ENCODE measurements around the gene MTOR. TPM values are rescaled to one million over a fixed set of nuclear protein-coding genes. Genes with fewer than 3 reads are reported as not detected.
A peak's percentile ranks its signal among the peaks of the same experiment; 100 is the strongest.
"Not testable (repeated sequence)": the region's sequence is repeated elsewhere in the genome, so short reads cannot be mapped to it uniquely, and the experiment has no call there.

The MTOR gene
- total RNA-seq, 1 experiment from 2014 or later, result 9.6 TPM

DNA sequence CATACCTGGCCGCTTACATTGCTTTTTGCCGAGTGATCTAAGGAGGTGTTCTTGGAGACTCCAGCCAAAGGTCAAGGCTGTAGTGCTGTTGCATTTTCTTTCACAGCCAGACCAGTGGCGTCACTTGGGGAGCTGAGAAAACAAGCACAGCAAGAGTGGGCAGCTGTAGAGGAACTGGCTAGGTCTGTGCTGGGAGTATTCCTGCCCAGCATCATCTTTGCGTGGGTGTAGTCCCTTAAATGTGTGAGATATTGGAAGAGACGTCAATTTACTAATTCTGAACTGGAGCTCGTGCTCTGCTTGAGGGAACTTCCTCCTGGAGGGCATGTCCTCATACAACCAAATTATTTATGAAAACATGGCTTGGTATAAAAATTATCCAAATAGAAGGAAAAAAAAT, 20.8 kb upstream of the MTOR start:
- DNase-seq (ENCODE audit: low read depth), result no peak
- in situ Hi-C loops (cut with HindIII; ENCODE audit: low pct_unique_long_range_greater_than_20kb, low sequenced_read_pairs), result no loop called here

DNA sequence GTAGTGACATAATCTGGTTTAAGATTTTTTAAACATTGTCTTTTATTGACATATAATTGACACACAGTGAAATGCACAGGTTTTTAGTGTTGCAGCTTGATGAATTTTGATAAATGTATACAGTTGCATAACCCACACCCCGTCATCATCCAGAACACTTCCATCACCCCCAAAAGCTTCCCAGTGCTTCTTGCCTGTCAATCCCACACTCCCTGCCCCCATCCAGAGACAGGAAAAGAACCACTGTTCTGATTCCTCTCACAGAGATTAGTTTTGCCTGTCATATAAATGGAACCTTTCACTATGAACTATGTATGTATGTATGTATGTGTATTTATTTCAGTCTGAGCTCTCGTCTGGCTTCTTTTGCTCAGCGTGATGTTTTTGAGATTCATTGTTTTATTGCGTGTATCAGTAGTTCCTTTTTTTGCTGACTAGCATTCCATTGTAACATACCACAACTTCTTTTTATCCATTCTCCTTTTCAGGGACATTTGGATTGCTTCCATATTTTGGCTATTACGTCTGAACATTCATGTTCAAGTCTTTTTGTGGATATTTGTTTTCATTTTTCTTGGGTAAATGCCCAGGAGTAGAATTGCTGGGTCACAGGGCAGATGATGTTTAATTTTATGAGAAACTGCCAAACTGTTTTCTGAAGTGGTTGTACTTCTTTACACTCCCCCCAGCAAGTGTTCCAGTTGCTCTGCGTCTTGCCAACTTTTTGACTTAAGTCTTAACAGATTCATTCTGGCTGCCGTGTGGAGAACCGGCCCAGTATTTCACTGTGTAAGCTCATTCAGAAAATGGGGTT, 19.4 kb upstream of the MTOR start:
- DNase-seq (ENCODE audit: low read depth), result no peak
- in situ Hi-C loops (cut with HindIII; ENCODE audit: low pct_unique_long_range_greater_than_20kb, low sequenced_read_pairs), result no loop called here

DNA sequence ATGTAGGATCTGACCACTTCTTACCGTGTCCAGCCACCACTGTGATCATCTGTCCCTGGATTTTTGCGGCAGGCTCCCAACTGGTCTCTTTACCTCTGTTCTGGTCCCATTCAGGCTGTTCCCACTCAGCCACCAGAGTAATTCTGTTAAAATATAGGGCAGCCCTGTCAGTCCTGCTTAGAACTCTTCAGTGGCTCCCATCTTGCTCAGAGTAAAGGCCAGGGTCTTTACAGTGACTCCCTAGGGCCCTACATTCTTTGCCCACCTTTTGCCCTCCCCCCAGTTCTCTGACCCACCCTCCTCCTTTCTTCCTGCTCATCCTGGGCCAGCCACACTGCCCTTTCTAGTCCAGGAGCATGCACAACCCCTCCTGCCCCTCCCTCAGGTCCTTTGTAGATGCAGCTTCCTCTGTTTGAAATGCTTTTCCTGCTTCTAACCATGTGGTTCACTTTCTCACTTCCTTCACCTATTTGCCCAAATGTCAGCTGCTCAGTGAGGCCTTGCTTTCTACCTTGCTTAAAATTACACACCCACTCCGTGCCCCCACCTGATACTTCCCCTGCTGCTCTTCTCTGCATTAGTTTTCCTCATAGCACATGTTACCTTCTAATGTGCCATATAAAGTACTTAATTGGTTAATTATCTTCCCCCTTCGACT, 18.5 kb upstream of the MTOR start:
- DNase-seq (ENCODE audit: low read depth), result no peak
- in situ Hi-C loops (cut with HindIII; ENCODE audit: low pct_unique_long_range_greater_than_20kb, low sequenced_read_pairs), result no loop called here

DNA sequence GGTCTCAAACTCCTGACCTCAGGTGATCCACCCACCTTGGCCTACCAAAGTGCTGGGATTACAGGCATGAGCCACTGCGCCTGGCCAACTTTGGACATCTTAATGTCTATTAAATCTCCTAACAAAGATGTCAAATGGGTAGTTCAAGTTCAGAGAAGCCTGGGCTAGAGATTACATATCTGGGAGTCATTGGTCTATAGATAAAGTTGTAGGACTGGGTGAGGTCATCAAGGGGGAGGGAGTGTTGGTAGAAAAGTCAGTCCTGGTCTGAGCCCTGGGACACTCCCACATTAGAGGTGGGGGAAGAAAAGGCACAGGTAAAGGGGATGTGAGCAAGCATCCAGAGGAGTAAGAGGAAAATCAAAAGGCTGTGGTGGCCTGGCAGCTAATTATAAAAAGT, 17.3 kb upstream of the MTOR start:
- no peak for DNase-seq (ENCODE audit: low read depth)
- in situ Hi-C loops (cut with HindIII; ENCODE audit: low pct_unique_long_range_greater_than_20kb, low sequenced_read_pairs), result no loop called here

DNA sequence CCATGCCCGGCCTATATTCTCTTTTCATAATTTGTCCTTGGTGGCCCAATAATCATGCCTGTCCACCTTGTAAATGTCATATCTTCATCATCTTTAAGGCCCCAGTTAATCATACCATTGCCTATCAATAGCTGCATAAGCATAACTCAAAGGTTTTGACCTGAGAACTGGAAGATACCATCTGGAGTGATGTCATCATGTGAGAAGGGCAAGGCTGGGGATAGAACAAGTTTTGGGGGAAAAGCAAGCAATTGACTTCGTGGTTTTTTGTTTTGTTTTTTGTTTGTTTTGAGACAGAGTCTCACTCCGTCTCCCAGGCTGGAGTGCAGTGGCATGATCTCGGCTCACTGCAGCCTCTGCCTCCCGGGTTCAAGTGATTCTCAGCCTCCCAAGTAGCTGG, 16.8 kb upstream of the MTOR start:
- no peak for DNase-seq (ENCODE audit: low read depth)
- in situ Hi-C loops (cut with HindIII; ENCODE audit: low pct_unique_long_range_greater_than_20kb, low sequenced_read_pairs), result no loop called here

DNA sequence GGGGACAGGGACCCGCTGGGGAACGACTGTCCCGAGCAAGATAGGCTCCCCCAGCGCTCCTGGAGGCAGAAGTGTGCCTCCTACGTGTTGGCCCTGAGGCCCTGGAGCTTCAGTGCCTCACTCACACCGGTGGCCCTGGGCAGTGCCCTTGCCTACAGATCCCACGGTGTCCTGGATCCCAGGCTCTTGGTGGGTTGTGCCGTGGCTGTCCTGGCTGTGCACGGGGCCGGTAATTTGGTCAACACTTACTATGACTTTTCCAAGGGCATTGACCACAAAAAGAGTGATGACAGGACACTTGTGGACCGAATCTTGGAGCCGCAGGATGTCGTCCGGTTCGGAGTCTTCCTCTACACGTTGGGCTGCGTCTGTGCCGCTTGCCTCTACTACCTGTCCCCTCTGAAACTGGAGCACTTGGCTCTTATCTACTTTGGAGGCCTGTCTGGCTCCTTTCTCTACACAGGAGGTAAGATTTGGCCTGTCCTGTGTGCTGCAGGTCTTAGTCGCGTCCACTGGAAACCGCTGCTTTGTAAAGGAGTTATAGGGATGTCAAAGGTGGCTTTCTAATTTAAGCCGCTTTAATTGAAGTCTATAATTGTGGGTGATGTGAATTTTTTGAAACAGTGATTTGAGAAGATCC, 11.4 kb upstream of the MTOR start:
- no peak for DNase-seq (ENCODE audit: low read depth)
- in situ Hi-C loops (cut with HindIII; ENCODE audit: low pct_unique_long_range_greater_than_20kb, low sequenced_read_pairs), result no loop called here

DNA sequence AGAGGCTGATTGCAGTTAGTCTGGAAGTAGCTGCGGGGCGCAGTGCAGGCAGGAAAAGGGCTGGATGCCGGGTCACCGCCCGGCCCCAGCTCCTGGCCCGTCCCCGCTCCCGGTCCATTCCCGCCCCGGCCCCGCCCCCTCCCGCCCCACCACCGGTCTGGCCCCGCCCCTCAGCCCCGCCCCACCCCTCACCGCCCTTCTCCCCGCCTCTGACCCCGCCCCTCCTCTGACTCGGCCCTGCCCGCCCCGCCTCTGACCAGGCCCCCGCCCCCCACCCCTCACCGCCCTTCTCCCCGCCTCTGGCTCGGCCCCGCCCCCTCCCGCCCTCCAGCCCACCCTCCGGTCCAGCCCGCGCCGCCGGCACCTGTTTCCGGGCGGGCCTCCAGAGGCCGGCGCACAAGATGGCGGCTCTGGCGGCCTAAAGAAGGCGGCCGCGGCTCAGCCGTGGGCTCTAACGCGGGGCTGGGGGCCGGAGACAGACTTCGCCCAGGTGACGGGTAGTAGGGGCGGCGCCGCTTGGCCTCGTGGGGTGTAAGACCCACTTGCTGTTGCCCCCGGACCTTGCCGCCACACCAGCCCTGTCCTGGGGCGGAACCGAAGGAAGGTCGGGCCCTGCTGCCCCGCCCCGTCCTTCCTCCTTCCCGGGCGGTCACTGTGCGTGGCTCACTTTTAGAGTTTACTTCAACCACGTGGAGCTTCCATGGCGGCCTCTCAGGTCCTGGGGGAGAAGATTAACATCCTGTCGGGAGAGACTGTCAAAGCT, 10.7 kb upstream of the MTOR start, which contains the start of gene UBIAD1:
UBIAD1 (plus strand) TSS at position 367 of the 763 bp plus-strand sequence; CDS start at position 701, 334 bp downstream.
- in situ Hi-C loops (cut with HindIII; ENCODE audit: low pct_unique_long_range_greater_than_20kb, low sequenced_read_pairs), result no loop called here

DNA sequence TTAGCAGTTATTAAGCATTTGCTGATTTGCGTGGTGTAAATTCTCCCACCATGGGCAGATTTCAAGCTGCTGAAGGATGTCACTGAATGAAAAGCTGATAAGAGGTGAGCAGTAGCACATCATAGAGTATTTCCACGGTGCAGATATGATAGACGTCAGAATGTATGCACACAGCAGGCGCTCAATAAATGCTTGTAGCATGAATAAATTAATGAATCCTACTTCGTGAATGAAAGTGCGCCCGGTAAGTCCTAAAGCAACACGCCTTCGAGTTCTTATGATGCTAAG, 10.1 kb upstream of the MTOR start:
- DNase-seq (ENCODE audit: low read depth), result no peak
- in situ Hi-C loops (cut with HindIII; ENCODE audit: low pct_unique_long_range_greater_than_20kb, low sequenced_read_pairs), result no loop called here

More for the DNA sequence above, 10.7 kb upstream of the MTOR start, which contains the start of gene UBIAD1:
- DNase-seq (ENCODE audit: low read depth), result peak; percentile 88

DNA sequence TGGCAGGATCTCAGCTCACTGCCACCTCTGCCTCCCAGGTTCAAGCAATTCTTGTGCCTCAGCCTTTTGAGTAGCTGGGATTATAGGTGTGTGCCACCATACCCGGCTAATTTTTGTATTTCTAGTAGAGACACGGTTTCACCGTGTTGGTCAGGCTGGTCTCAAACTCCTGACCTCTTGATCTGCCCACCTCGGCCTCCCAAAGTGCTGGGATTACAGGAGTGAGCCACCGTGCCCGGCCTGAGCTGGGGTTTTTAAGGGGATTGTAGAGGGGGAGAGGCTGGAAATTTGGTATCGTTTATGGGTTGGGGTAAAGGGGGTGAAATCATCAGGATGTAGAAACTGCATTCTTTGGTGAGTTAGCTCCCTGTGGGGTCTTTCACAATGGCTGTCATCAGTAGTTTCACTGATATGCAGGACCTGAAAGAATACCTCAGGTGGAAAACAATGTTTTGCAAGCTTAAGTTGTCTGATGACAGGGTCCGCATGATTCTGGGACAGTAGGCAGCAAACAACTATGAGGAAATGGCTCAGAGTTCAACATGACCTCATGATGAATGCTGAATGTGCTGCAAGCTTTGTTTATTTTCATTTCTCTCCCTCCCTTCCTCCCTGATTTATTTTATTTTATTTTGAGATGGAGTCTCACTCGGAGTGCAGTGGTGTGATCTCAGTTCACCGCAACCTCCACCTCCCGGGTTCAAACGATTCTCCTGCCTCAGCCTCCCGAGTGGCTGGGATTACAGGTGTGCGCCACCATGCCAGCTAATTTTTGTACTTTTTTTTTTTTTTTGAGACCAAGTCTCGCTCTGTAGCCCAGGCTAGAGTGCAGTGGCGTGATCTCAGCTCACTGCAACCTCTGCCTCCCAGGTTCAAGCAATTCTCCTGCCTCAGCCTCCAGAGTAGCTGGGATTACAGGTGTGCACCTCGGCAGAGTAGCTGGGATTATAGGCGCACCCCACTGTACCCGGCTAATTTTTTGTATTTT, 5.3 kb upstream of the MTOR start:
- peak; percentile 47 for DNase-seq (ENCODE audit: low read depth)
- in situ Hi-C loops (cut with HindIII; ENCODE audit: low pct_unique_long_range_greater_than_20kb, low sequenced_read_pairs), result not testable (repeated sequence)

DNA sequence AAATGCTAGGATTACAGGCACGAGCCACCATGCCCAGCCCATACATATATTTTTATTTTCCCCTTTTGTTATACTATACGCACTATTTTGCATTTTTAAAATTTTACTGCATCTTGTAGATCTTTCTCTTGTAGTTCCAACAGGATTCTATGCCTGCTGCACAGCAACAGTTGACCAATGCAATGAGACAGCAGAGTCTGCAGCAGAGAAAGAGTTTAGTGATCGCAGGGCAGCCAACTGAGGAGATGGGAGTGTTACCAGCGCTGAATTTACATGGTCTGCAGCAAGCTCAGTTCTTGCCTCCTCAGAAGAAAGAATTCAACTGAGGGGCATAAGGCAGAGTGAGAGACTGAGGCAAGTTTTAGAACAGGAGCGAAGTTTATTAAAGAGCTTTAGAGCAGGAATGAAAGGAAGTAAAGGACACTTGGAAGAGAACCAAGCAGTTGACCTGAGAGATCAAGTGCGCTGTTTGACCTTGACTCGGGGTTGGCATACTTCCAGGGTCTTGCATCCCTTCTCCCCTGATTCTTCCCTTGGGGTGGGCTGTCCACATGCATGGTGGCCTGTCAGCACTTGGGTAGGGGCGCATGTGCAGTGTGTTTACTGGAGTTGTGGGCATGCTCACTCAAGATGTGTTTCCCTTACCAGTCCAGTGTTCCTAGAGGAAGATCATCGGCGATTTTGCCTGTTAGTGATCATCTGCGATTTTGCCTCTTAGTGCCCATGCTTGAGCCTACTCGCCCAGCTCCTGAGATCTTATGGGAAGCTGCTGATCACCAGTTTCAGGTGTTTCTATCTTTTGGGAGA, 4.1 kb upstream of the MTOR start:
- DNase-seq (ENCODE audit: low read depth), result no peak
- in situ Hi-C loops (cut with HindIII; ENCODE audit: low pct_unique_long_range_greater_than_20kb, low sequenced_read_pairs), result no loop called here

DNA sequence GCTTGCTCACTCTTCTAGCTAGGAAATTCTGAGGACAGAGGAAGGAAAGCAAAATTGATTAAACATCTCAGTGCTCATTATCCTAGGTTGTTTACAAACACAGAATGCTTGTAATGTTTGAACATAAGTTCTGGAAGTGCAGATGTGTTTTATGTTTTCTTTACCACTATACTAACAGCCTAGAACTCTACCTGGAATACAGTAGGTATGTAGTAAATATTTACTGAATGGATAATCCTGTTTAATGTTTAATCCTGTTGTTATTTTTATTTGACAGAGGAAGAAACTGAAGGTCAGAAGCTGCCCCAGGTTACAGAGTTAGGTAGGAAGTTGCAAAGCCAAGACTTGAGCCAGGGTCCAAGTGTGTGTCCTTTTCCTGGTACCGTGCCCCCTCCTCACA, 6.1 kb downstream of the MTOR start:
- DNase-seq (ENCODE audit: low read depth), result no peak
- in situ Hi-C loops (cut with HindIII; ENCODE audit: low pct_unique_long_range_greater_than_20kb, low sequenced_read_pairs), result no loop called here

DNA sequence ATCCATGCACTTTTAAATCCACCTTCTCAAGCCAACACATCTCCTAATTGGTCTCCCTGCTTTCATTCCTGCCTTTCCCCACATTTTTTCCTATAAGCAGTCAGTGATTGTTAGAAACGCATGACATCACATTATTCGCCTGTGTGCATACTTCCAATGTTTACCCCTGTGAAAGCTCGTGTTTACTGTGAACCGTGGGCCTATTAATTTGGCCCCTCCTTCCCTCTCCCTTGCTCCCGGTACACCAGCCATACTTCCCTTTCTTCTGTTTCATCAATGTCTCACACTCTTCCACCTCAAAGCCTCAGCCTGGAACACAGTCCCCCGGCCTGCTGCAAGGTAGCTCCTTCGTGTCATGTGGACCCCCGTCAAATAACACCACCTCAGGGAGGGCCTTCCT, 9.1 kb downstream of the MTOR start:
- DNase-seq (ENCODE audit: low read depth), result no peak
- in situ Hi-C loops (cut with HindIII; ENCODE audit: low pct_unique_long_range_greater_than_20kb, low sequenced_read_pairs), result no loop called here

DNA sequence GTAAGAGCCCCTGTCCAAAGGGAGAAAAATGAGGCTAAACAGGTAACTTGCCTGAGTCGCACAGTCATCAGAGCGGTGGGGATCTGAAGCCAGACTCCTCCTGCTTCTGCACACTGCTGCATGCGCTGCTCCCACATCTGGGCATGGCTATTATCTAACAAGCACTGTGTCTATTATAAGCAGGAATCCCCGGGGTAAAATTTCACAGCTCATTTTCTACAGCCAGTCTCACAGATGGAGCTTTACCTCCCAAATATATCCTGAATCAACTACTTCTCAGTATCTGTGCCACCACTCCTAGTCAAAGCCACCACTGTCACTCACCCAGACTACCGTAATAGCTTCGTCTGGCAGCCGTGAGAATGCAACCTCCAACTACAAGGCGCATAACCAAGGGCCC, 9.8 kb downstream of the MTOR start:
- no peak for DNase-seq (ENCODE audit: low read depth)
- in situ Hi-C loops (cut with HindIII; ENCODE audit: low pct_unique_long_range_greater_than_20kb, low sequenced_read_pairs), result no loop called here

DNA sequence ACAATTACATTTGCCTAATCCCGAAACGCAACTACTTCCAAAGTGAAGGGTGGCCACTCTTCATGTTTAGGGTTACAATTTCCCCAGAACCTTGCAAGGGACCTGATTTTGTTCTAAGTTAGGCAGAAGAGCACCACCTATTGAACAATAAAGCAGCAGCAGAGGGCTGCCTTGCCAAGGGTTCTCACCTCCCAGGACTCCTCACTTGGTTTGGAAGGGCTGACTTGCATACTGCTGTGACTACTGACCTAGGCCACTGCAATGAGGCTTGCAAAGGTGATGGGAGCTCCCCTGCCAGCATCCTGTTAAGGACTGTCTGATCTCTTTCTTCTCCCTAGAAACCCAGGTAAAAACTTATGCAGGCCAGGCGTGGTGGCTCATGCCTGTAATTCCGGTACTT, 14.2 kb downstream of the MTOR start:
- no peak for DNase-seq (ENCODE audit: low read depth)
- in situ Hi-C loops (cut with HindIII; ENCODE audit: low pct_unique_long_range_greater_than_20kb, low sequenced_read_pairs), result no loop called here

DNA sequence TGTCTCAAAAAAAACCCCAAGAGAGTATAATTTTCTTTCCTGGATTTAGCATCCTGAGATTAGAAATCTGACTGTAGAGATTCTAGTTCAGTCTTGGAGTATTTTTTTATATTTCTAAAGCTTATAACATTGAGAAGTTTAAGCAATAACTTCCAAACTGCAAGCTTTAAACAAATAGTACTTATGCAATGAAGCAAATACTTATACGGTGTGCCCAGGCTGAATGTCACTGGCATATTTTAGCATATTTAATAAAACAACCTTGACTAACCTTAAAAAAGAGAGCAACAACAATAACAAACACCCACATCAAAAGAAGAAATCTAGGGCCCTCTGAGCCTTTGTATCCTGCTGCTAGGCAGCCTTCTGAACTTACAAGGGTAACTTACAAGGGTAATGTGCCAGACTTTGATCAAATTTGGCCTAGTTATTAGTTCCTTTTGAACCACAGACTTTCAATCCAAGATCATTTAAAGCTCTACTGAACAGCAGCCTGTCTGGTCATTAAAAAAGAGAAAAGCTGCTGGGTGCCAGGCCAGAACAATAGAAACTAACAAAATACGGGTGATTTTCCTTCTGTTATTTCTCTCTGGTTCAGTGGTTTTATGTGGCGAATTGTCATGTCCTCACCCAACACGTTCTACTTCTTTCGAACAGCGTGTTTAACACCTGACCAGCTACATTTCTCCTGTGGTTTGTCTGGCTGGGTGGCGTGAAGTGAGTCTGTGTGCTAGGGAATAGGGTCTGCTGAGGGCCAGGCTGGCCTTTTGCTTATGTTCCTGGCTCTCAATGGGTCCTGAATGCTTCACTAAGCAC, 16.2 kb downstream of the MTOR start:
- in situ Hi-C loops (cut with HindIII; ENCODE audit: low pct_unique_long_range_greater_than_20kb, low sequenced_read_pairs), result no loop called here
- DNase-seq (ENCODE audit: low read depth), result no peak

DNA sequence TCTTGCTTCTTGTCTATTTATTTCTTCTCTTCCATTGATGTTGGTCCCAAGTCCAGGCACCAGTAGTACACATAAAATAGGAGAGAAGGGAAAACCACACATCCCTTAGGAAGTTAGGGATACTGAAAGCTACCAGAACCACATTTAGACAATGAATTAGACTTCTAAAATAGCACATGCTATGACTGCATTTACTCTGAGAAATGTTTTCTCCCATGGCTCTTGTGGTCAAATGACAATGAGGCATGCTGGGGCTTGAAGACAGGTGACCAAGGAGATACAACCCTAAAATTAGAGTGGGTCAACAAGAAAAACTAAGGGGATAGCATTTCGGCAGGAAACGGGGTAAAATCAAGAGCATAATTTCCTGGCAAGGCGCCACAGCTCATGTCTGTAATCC, 17.1 kb downstream of the MTOR start:
- in situ Hi-C loops (cut with HindIII; ENCODE audit: low pct_unique_long_range_greater_than_20kb, low sequenced_read_pairs), result no loop called here
- DNase-seq (ENCODE audit: low read depth), result no peak
